ENCODE results near the gene NSMCE3. TPM values are rescaled to one million over a fixed set of nuclear protein-coding genes. Genes with fewer than 3 reads are reported as not detected.

NSMCE3 gene
- total RNA-seq, 1 donor from 2014 or later = 12.5 TPM

DNA sequence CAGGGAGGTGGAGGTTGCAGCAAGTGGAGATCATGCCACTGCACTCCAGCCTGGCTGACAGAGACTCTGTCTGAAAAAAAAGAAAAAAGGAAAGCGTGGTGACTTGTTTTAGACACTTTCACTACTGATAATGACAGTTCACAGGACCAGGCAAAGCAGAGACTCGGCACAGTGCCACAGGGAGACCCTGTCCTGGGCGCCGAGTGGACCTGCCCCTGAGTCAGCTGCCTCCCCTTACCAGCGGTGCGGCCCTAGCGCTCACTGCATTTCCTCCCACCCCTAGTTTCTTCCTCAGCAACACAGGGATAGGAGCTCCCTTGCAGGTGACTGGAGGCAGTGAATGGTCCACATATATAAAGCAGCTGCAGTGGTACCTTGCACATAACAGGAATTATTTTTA lies 38.7 kb upstream of the NSMCE3 start:
- TF ChIP-seq, protein P1, sequence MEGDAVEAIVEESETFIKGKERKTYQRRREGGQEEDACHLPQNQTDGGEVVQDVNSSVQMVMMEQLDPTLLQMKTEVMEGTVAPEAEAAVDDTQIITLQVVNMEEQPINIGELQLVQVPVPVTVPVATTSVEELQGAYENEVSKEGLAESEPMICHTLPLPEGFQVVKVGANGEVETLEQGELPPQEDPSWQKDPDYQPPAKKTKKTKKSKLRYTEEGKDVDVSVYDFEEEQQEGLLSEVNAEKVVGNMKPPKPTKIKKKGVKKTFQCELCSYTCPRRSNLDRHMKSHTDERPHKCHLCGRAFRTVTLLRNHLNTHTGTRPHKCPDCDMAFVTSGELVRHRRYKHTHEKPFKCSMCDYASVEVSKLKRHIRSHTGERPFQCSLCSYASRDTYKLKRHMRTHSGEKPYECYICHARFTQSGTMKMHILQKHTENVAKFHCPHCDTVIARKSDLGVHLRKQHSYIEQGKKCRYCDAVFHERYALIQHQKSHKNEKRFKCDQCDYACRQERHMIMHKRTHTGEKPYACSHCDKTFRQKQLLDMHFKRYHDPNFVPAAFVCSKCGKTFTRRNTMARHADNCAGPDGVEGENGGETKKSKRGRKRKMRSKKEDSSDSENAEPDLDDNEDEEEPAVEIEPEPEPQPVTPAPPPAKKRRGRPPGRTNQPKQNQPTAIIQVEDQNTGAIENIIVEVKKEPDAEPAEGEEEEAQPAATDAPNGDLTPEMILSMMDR (conservative IDR thresholded peaks at IDR 0.05) = no peak
- H3K9me3 Mint-ChIP-seq = no peaks in the 10 kb centered on the region
- no peaks in the 10 kb centered on the region for H3K4me1 Mint-ChIP-seq
- no peaks in the 10 kb centered on the region for H3K36me3 Mint-ChIP-seq (ENCODE audit: low read depth)
- no peak for DNase-seq (ENCODE audit: low read depth, low spot score)
- no peak overlapping the region for H3K27ac Mint-ChIP-seq (ENCODE audit: unreplicated experiment)
- no peaks in the 10 kb centered on the region for H3K27me3 Mint-ChIP-seq (ENCODE audit: low read depth)
- H3K4me3 Mint-ChIP-seq = no peak overlapping the region

DNA sequence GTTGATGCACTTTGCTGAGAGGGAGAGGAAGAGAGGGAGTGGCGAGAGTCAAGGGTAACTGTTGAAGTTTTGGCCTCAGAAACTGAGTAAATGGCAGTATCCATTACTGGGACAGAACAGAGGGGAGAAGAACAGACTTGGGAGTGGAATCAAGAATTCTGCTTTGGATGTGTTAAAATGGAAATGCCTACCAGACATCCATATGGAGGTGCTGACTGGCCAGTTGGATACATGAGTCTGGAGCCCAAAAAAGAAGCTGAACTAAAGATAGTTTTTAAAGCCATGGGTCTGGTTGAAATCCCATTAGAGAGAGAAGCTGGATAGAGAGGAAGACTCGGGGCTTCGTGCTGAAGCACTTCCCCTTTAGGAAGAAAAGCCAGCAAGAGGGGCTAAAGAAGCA lies 35.9 kb upstream of the NSMCE3 start:
- no peak for DNase-seq (ENCODE audit: low read depth, low spot score)
- Mint-ChIP-seq H3K27ac (ENCODE audit: unreplicated experiment) (no peak overlapping the region), H3K4me3 (no peak overlapping the region), H3K4me1 (no peaks in the 10 kb centered on the region), H3K9me3 (no peaks in the 10 kb centered on the region), H3K36me3 (ENCODE audit: low read depth) (no peaks in the 10 kb centered on the region), H3K27me3 (ENCODE audit: low read depth) (no peaks in the 10 kb centered on the region)
- TF ChIP-seq, protein P1 (conservative IDR thresholded peaks at IDR 0.05) = no peak

DNA sequence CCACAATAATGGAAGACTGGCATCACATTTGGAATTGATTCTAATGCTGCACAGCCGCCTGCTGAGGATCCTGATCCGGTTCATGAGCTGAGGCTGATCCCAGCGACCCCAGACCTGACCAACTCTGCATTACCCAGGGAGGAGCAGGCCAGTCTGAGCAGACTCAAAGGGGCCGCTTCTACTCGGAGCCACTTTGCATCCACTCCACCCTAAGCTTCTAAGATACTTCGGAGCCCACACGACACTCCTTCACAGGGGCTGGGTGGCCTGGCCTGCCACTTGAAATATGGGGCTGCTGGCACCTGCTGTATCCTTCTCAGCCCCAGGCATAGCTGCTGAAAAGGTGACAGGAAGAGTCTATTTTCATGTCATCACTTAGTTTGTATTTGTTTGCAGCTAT lies 33.2 kb upstream of the NSMCE3 start:
- TF ChIP-seq, protein P1 (conservative IDR thresholded peaks at IDR 0.05) = no peak
- no peak for DNase-seq (ENCODE audit: low read depth, low spot score)
- H3K27me3 Mint-ChIP-seq (ENCODE audit: low read depth) = no peaks in the 10 kb centered on the region
- no peaks in the 10 kb centered on the region for H3K36me3 Mint-ChIP-seq (ENCODE audit: low read depth)
- H3K4me1 Mint-ChIP-seq = no peaks in the 10 kb centered on the region
- H3K9me3 Mint-ChIP-seq = no peaks in the 10 kb centered on the region
- H3K4me3 Mint-ChIP-seq = no peak overlapping the region
- H3K27ac Mint-ChIP-seq (ENCODE audit: unreplicated experiment) = no peak overlapping the region

DNA sequence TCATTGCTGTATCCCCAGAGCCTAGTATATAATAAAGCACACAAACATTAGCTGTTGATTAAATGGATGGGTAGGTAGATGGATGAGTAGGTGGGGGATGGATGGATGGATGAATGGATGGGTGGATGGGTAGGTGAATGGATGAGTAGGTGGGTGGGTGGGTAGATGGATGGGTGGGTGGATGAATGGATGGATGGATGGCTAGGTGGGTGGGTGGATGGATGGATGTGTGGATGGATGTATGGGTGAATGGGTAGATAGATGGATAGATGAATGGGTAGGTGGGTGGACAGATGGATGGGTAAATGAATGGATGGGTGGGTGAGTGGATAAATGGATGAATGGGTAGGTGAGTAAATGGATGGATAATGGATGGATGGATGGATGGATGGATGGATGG lies 30.2 kb upstream of the NSMCE3 start:
- no peak for DNase-seq (ENCODE audit: low read depth, low spot score)
- Mint-ChIP-seq H3K4me1 (no peaks in the 10 kb centered on the region), H3K36me3 (ENCODE audit: low read depth) (no peaks in the 10 kb centered on the region), H3K27ac (ENCODE audit: unreplicated experiment) (no peak overlapping the region), H3K27me3 (ENCODE audit: low read depth) (no peaks in the 10 kb centered on the region), H3K4me3 (no peak overlapping the region), H3K9me3 (peaks cover 3% of the 10 kb centered on the region)
- TF ChIP-seq, protein P1 (conservative IDR thresholded peaks at IDR 0.05) = no peak

DNA sequence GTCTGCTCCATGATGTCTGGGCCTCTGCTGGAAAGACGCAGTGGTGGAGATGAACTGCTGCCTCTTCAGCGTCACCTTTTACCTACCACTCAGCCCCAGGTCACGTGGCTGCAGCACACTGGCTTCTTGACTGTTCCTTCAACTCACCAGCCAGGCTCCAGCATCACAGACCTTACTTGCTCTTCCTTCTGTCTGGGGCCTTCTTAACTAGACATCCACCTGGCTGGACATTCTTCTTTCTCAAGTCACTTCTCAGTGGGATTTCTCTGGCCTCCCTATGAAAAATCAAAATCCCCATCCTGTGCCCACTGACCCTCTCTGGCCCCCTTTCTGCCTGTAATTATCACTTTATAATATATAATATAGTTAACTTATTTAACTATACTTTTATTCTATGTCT lies 29.7 kb upstream of the NSMCE3 start:
- Mint-ChIP-seq H3K27me3 (ENCODE audit: low read depth) (no peaks in the 10 kb centered on the region), H3K9me3 (peaks cover 3% of the 10 kb centered on the region), H3K4me3 (no peak overlapping the region), H3K4me1 (no peaks in the 10 kb centered on the region), H3K27ac (ENCODE audit: unreplicated experiment) (no peak overlapping the region), H3K36me3 (ENCODE audit: low read depth) (no peaks in the 10 kb centered on the region)
- no peak for DNase-seq (ENCODE audit: low read depth, low spot score)
- TF ChIP-seq, protein P1 (conservative IDR thresholded peaks at IDR 0.05) = no peak

Measured in neural crest cell (in vitro differentiated cells).